ENCODE data around the gene OR10D3.
"Not testable (repeated sequence)": the region's sequence is repeated elsewhere in the genome, so short reads cannot be mapped to it uniquely, and the experiment has no call there.

OR10D3 gene

GRCh38 chr11:124183068-124183467 lies at the start of gene OR10D3:
OR10D3 (plus strand) TSS chr11:124183345; CDS start chr11:124185270, 1,925 bp downstream.
- no peak for DNase-seq (ENCODE audit: low read depth)

- DNase-seq (ENCODE audit: low read depth), result no peak
Observed at GRCh38 chr11:124143034-124143433, 40.1 kb upstream of the OR10D3 start.

- no peak for DNase-seq (ENCODE audit: low read depth)
Observed at GRCh38 chr11:124147951-124148350, 35.2 kb upstream of the OR10D3 start.

- DNase-seq (ENCODE audit: low read depth), result no peak
Observed at GRCh38 chr11:124150684-124151083, 32.5 kb upstream of the OR10D3 start.

GRCh38 chr11:124152770-124153407 lies 30.3 kb upstream of the OR10D3 start:
- no peak for DNase-seq (ENCODE audit: low read depth)

GRCh38 chr11:124153821-124154220 lies 29.3 kb upstream of the OR10D3 start:
- DNase-seq (ENCODE audit: low read depth), result no peak

- DNase-seq (ENCODE audit: low read depth), result no peak
Observed at GRCh38 chr11:124159481-124159880, 23.7 kb upstream of the OR10D3 start.

GRCh38 chr11:124160986-124161385 lies 22.2 kb upstream of the OR10D3 start:
- DNase-seq (ENCODE audit: low read depth), result no peak

GRCh38 chr11:124167826-124168231 lies 15.3 kb upstream of the OR10D3 start:
- DNase-seq (ENCODE audit: low read depth), result no peak

GRCh38 chr11:124168796-124169195 lies 14.3 kb upstream of the OR10D3 start:
- DNase-seq (ENCODE audit: low read depth), result no peak

- not testable (repeated sequence) for DNase-seq (ENCODE audit: low read depth)
Observed at GRCh38 chr11:124170315-124170714, 12.8 kb upstream of the OR10D3 start.

- no peak for DNase-seq (ENCODE audit: low read depth)
Observed at GRCh38 chr11:124170801-124171586, 12.2 kb upstream of the OR10D3 start.

- no peak for DNase-seq (ENCODE audit: low read depth)
Observed at GRCh38 chr11:124172101-124172500, 11.0 kb upstream of the OR10D3 start.

GRCh38 chr11:124172599-124172998 lies 10.5 kb upstream of the OR10D3 start:
- no peak for DNase-seq (ENCODE audit: low read depth)

GRCh38 chr11:124174001-124174583 lies 9.1 kb upstream of the OR10D3 start:
- DNase-seq (ENCODE audit: low read depth), result no peak

- no peak for DNase-seq (ENCODE audit: low read depth)
Observed at GRCh38 chr11:124176925-124177715, 6.0 kb upstream of the OR10D3 start.

- no peak for DNase-seq (ENCODE audit: low read depth)
Observed at GRCh38 chr11:124179310-124179709, 3.8 kb upstream of the OR10D3 start.

GRCh38 chr11:124190298-124191139 lies 7.4 kb downstream of the OR10D3 start:
- no peak for DNase-seq (ENCODE audit: low read depth)

GRCh38 chr11:124193221-124194010 lies 10.3 kb downstream of the OR10D3 start:
- no peak for DNase-seq (ENCODE audit: low read depth)

Data from activated T-cell treated with anti-CD3 and anti-CD28 coated beads for 24 hours (primary cell).